Measurements from ENCODE around the gene ACER2. TPM values are rescaled to one million over a fixed set of nuclear protein-coding genes. Genes with fewer than 3 reads are reported as not detected.
"Not testable (repeated sequence)": the region's sequence is repeated elsewhere in the genome, so short reads cannot be mapped to it uniquely, and the experiment has no call there.

The ACER2 gene
- total RNA-seq, 2 experiments from 2014 or later: 1.7 to 2.6 TPM

- H3K4me1 Mint-ChIP-seq (ENCODE audit: low read depth): no peaks in the 10 kb centered on the region
- DNase-seq: no peak
- H3K27ac Mint-ChIP-seq: no peak overlapping the region
- ChIA-PET CTCF (interaction anchor here (1.6 to 2.6 kb wide), 2 partner anchors 26 to 34 kb away, joined by 5 to 13 read pairs; no protein-coding TSS in a partner anchor), POLR2A (interaction anchor here (1.3 kb wide), 1 partner anchor 8 kb away, joined by 3 read pairs; no protein-coding TSS in a partner anchor)
- H3K36me3 Mint-ChIP-seq (ENCODE audit: low read depth): peaks cover 4% of the 10 kb centered on the region
- ATAC-seq: no peak
- H3K4me3 Mint-ChIP-seq: no peak overlapping the region
- H3K9me3 Mint-ChIP-seq (ENCODE audit: insufficient read depth): no peaks in the 10 kb centered on the region
- H3K27me3 Mint-ChIP-seq (ENCODE audit: low read depth): no peaks in the 10 kb centered on the region
Measured at GRCh38 chr9:19431361-19432171, 22.8 kb downstream of the ACER2 start.

GRCh38 chr9:19432473-19432872 is 23.7 kb downstream of the ACER2 start:
- H3K27ac Mint-ChIP-seq: no peak overlapping the region
- POLR2A ChIA-PET: no interaction called here
- H3K9me3 Mint-ChIP-seq (ENCODE audit: insufficient read depth): no peaks in the 10 kb centered on the region
- CTCF ChIA-PET: no interaction called here
- H3K4me1 Mint-ChIP-seq (ENCODE audit: low read depth): no peaks in the 10 kb centered on the region
- H3K4me3 Mint-ChIP-seq: no peak overlapping the region
- no peak for ATAC-seq
- DNase-seq: no peak
- H3K27me3 Mint-ChIP-seq (ENCODE audit: low read depth): no peaks in the 10 kb centered on the region
- H3K36me3 Mint-ChIP-seq (ENCODE audit: low read depth): peaks cover 4% of the 10 kb centered on the region

GRCh38 chr9:19433729-19434128 is 24.9 kb downstream of the ACER2 start:
- CTCF ChIA-PET; H3K9me3 Mint-ChIP-seq (ENCODE audit: insufficient read depth); H3K4me1 Mint-ChIP-seq (ENCODE audit: low read depth); H3K27ac Mint-ChIP-seq; H3K27me3 Mint-ChIP-seq (ENCODE audit: low read depth); ATAC-seq; H3K4me3 Mint-ChIP-seq; DNase-seq; POLR2A ChIA-PET; H3K36me3 Mint-ChIP-seq (ENCODE audit: low read depth): not testable (repeated sequence)

- ATAC-seq (no peak), DNase-seq (no peak)
- no peaks in the 10 kb centered on the region for H3K27me3 Mint-ChIP-seq (ENCODE audit: low read depth)
- peaks cover 11% of the 10 kb centered on the region for H3K4me1 Mint-ChIP-seq (ENCODE audit: low read depth)
- no peaks in the 10 kb centered on the region for H3K9me3 Mint-ChIP-seq (ENCODE audit: insufficient read depth)
- ChIA-PET POLR2A (interaction anchor here (1.1 to 1.2 kb wide), 2 partner anchors 9 to 60 kb away, joined by 3 to 5 read pairs; partner anchors contain the start of gene RPS6), CTCF (interaction anchor here (0.9 to 7.4 kb wide), 3 partner anchors 17 to 25 kb away, joined by 3 to 68 read pairs (median 4); no protein-coding TSS in a partner anchor)
- H3K4me3 Mint-ChIP-seq: no peak overlapping the region
- no peaks in the 10 kb centered on the region for H3K36me3 Mint-ChIP-seq (ENCODE audit: low read depth)
- H3K27ac Mint-ChIP-seq: no peak overlapping the region
Measured at GRCh38 chr9:19440376-19440775, 31.6 kb downstream of the ACER2 start.

GRCh38 chr9:19440823-19441580 is 32.2 kb downstream of the ACER2 start:
- H3K4me1 Mint-ChIP-seq (ENCODE audit: low read depth): peaks cover 11% of the 10 kb centered on the region
- DNase-seq (no peak), ATAC-seq (peak; percentile 38)
- peak overlapping the region; percentile 63 for H3K27ac Mint-ChIP-seq
- no peaks in the 10 kb centered on the region for H3K9me3 Mint-ChIP-seq (ENCODE audit: insufficient read depth)
- ChIA-PET CTCF (interaction anchor here (0.9 to 7.4 kb wide), 6 partner anchors 13 to 392 kb away, joined by 3 to 68 read pairs (median 4); partner anchors contain the start of gene RRAGA), POLR2A (interaction anchor here (1.2 to 1.4 kb wide), 1 partner anchor 61 kb away, joined by 5 to 8 read pairs; the partner anchor contains the start of gene RPS6)
- H3K27me3 Mint-ChIP-seq (ENCODE audit: low read depth): no peaks in the 10 kb centered on the region
- H3K4me3 Mint-ChIP-seq: peak overlapping the region; percentile 47
- no peaks in the 10 kb centered on the region for H3K36me3 Mint-ChIP-seq (ENCODE audit: low read depth)

- Mint-ChIP-seq H3K27me3 (ENCODE audit: low read depth) (no peaks in the 10 kb centered on the region), H3K4me3 (peak overlapping the region; percentile 47)
Measured at GRCh38 chr9:19441730-19442129, 32.9 kb downstream of the ACER2 start.

GRCh38 chr9:19442240-19442639 is 33.4 kb downstream of the ACER2 start:
- H3K9me3 Mint-ChIP-seq (ENCODE audit: insufficient read depth): no peaks in the 10 kb centered on the region
- H3K27ac Mint-ChIP-seq: peak overlapping the region; percentile 27
- ChIA-PET POLR2A (interaction anchor here (0.6 to 1.4 kb wide), 2 partner anchors 62 to 112 kb away, joined by 3 to 8 read pairs; partner anchors contain the start of gene RPS6), CTCF (interaction anchor here (1.4 to 7.4 kb wide), 5 partner anchors 12 to 393 kb away, joined by 3 to 68 read pairs (median 5); partner anchors contain the start of gene RRAGA)
- H3K36me3 Mint-ChIP-seq (ENCODE audit: low read depth): no peaks in the 10 kb centered on the region
- DNase-seq (no peak), ATAC-seq (no peak)
- H3K27me3 Mint-ChIP-seq (ENCODE audit: low read depth): no peaks in the 10 kb centered on the region
- peak overlapping the region; percentile 4 for H3K4me3 Mint-ChIP-seq
- H3K4me1 Mint-ChIP-seq (ENCODE audit: low read depth): peaks cover 11% of the 10 kb centered on the region

More at GRCh38 chr9:19441730-19442129, 32.9 kb downstream of the ACER2 start:
- DNase-seq: no peak
- Mint-ChIP-seq H3K36me3 (ENCODE audit: low read depth) (no peaks in the 10 kb centered on the region), H3K9me3 (ENCODE audit: insufficient read depth) (no peaks in the 10 kb centered on the region), H3K27ac (peak overlapping the region; percentile 71), H3K4me1 (ENCODE audit: low read depth) (peaks cover 11% of the 10 kb centered on the region)
- CTCF ChIA-PET: interaction anchor here (1.4 to 7.4 kb wide), 5 partner anchors 13 to 393 kb away, joined by 3 to 68 read pairs (median 5); partner anchors contain the start of gene RRAGA
- peak; percentile 76 for ATAC-seq
- POLR2A ChIA-PET: interaction anchor here (0.6 to 1.4 kb wide), 2 partner anchors 62 to 112 kb away, joined by 3 to 8 read pairs; partner anchors contain the start of gene RPS6

GRCh38 chr9:19445452-19445851 is 36.6 kb downstream of the ACER2 start:
- Mint-ChIP-seq H3K9me3 (ENCODE audit: insufficient read depth) (no peaks in the 10 kb centered on the region), H3K27ac (no peak overlapping the region)

GRCh38 chr9:19446361-19446861 is 37.6 kb downstream of the ACER2 start:
- Mint-ChIP-seq H3K27me3 (ENCODE audit: low read depth) (no peaks in the 10 kb centered on the region), H3K27ac (no peak overlapping the region), H3K4me1 (ENCODE audit: low read depth) (peaks cover 7% of the 10 kb centered on the region), H3K36me3 (ENCODE audit: low read depth) (no peaks in the 10 kb centered on the region), H3K4me3 (no peak overlapping the region), H3K9me3 (ENCODE audit: insufficient read depth) (no peaks in the 10 kb centered on the region)
- CTCF ChIA-PET: interaction anchor here (1.5 kb wide), 1 partner anchor 18 kb away, joined by 13 read pairs; no protein-coding TSS in a partner anchor
- no peak for ATAC-seq
- POLR2A ChIA-PET: no interaction called here
- no peak for DNase-seq

More at GRCh38 chr9:19445452-19445851, 36.6 kb downstream of the ACER2 start:
- ChIA-PET POLR2A (no interaction called here), CTCF (no interaction called here)
- Mint-ChIP-seq H3K4me3 (no peak overlapping the region), H3K4me1 (ENCODE audit: low read depth) (peaks cover 11% of the 10 kb centered on the region), H3K36me3 (ENCODE audit: low read depth) (no peaks in the 10 kb centered on the region), H3K27me3 (ENCODE audit: low read depth) (no peaks in the 10 kb centered on the region)
- ATAC-seq: no peak
- DNase-seq: no peak

- ATAC-seq: no peak
- H3K27me3 Mint-ChIP-seq (ENCODE audit: low read depth): no peaks in the 10 kb centered on the region
- no peaks in the 10 kb centered on the region for H3K9me3 Mint-ChIP-seq (ENCODE audit: insufficient read depth)
- H3K4me3 Mint-ChIP-seq: no peak overlapping the region
- DNase-seq: no peak
- POLR2A ChIA-PET: no interaction called here
- CTCF ChIA-PET: interaction anchor here (6.6 kb wide), 1 partner anchor 14 kb away, joined by 82 read pairs; no protein-coding TSS in a partner anchor
- H3K36me3 Mint-ChIP-seq (ENCODE audit: low read depth): no peaks in the 10 kb centered on the region
- H3K27ac Mint-ChIP-seq: no peak overlapping the region
- H3K4me1 Mint-ChIP-seq (ENCODE audit: low read depth): peaks cover 3% of the 10 kb centered on the region
Measured at GRCh38 chr9:19451240-19452087, 42.7 kb downstream of the ACER2 start.

All from activated CD8-positive, alpha-beta T cell treated with anti-CD3 and anti-CD28 coated beads, Interleukin-2, amount 10 ng/mL, durations not matched to agents 7 days and 5 days (primary cell).